ENCODE data around the gene SCN3A. TPM values are rescaled to one million over a fixed set of nuclear protein-coding genes. Genes with fewer than 3 reads are reported as not detected.

Gene SCN3A
- total RNA-seq, 1 donor from 2014 or later, result 0.05 TPM

GRCh38 chr2:165074884-165075283 is 129.0 kb downstream of the SCN3A start:
- Mint-ChIP-seq H3K27me3 (no peaks in the 10 kb centered on the region), H3K27ac (no peak overlapping the region), H3K36me3 (ENCODE audit: low read depth) (no peaks in the 10 kb centered on the region), H3K9me3 (peaks cover 4% of the 10 kb centered on the region), H3K4me1 (no peaks in the 10 kb centered on the region), H3K4me3 (no peak overlapping the region)
- no peak for DNase-seq
- intact Hi-C loops (cut with micrococcal nuclease), result no loop called here

- Mint-ChIP-seq H3K27me3 (no peaks in the 10 kb centered on the region), H3K4me3 (no peak overlapping the region), H3K27ac (no peak overlapping the region), H3K36me3 (ENCODE audit: low read depth) (no peaks in the 10 kb centered on the region), H3K9me3 (peaks cover 4% of the 10 kb centered on the region), H3K4me1 (no peaks in the 10 kb centered on the region)
- DNase-seq, result no peak
- intact Hi-C loops (cut with micrococcal nuclease), result no loop called here
Observed at GRCh38 chr2:165074323-165074722, 129.5 kb downstream of the SCN3A start.

GRCh38 chr2:165070076-165070475 is 133.8 kb downstream of the SCN3A start:
- H3K4me1 Mint-ChIP-seq, result no peaks in the 10 kb centered on the region
- intact Hi-C loops (cut with micrococcal nuclease), result no loop called here
- peaks cover 4% of the 10 kb centered on the region for H3K9me3 Mint-ChIP-seq
- no peak overlapping the region for H3K4me3 Mint-ChIP-seq
- H3K36me3 Mint-ChIP-seq (ENCODE audit: low read depth), result no peaks in the 10 kb centered on the region
- H3K27ac Mint-ChIP-seq, result no peak overlapping the region
- DNase-seq, result peak; percentile 35
- H3K27me3 Mint-ChIP-seq, result peaks cover 2% of the 10 kb centered on the region

- Mint-ChIP-seq H3K27ac (no peak overlapping the region), H3K4me3 (no peak overlapping the region), H3K9me3 (peaks cover 4% of the 10 kb centered on the region), H3K36me3 (ENCODE audit: low read depth) (no peaks in the 10 kb centered on the region), H3K4me1 (no peaks in the 10 kb centered on the region), H3K27me3 (peaks cover 2% of the 10 kb centered on the region)
- intact Hi-C loops (cut with micrococcal nuclease), result no loop called here
- DNase-seq, result no peak
Observed at GRCh38 chr2:165069151-165069550, 134.7 kb downstream of the SCN3A start.

GRCh38 chr2:165068487-165068757 is 135.4 kb downstream of the SCN3A start:
- peaks cover 2% of the 10 kb centered on the region for H3K27me3 Mint-ChIP-seq
- DNase-seq, result no peak
- H3K27ac Mint-ChIP-seq, result no peak overlapping the region
- peaks cover under 1% of the 10 kb centered on the region for H3K9me3 Mint-ChIP-seq
- H3K4me1 Mint-ChIP-seq, result no peaks in the 10 kb centered on the region
- H3K36me3 Mint-ChIP-seq (ENCODE audit: low read depth), result no peaks in the 10 kb centered on the region
- H3K4me3 Mint-ChIP-seq, result no peak overlapping the region
- intact Hi-C loops (cut with micrococcal nuclease), result no loop called here

GRCh38 chr2:165067643-165068486 is 136.0 kb downstream of the SCN3A start:
- DNase-seq, result no peak
- no peak overlapping the region for H3K27ac Mint-ChIP-seq
- no peaks in the 10 kb centered on the region for H3K9me3 Mint-ChIP-seq
- H3K4me1 Mint-ChIP-seq, result no peaks in the 10 kb centered on the region
- intact Hi-C loops (cut with micrococcal nuclease), result no loop called here
- H3K27me3 Mint-ChIP-seq, result peaks cover 2% of the 10 kb centered on the region
- H3K36me3 Mint-ChIP-seq (ENCODE audit: low read depth), result no peaks in the 10 kb centered on the region
- no peak overlapping the region for H3K4me3 Mint-ChIP-seq

GRCh38 chr2:165064743-165065142 is 139.1 kb downstream of the SCN3A start:
- DNase-seq, result no peak
- no peaks in the 10 kb centered on the region for H3K36me3 Mint-ChIP-seq (ENCODE audit: low read depth)
- H3K9me3 Mint-ChIP-seq, result no peaks in the 10 kb centered on the region
- H3K27me3 Mint-ChIP-seq, result peaks cover 2% of the 10 kb centered on the region
- H3K4me1 Mint-ChIP-seq, result no peaks in the 10 kb centered on the region
- no peak overlapping the region for H3K27ac Mint-ChIP-seq
- H3K4me3 Mint-ChIP-seq, result no peak overlapping the region
- intact Hi-C loops (cut with micrococcal nuclease), result no loop called here

- H3K9me3 Mint-ChIP-seq, result no peaks in the 10 kb centered on the region
Observed at GRCh38 chr2:165060411-165060810, 143.4 kb downstream of the SCN3A start.

GRCh38 chr2:165058476-165059265 is 145.2 kb downstream of the SCN3A start:
- peaks cover 4% of the 10 kb centered on the region for H3K4me1 Mint-ChIP-seq
- intact Hi-C loops (cut with micrococcal nuclease), result no loop called here
- no peaks in the 10 kb centered on the region for H3K27me3 Mint-ChIP-seq
- no peak for DNase-seq
- no peaks in the 10 kb centered on the region for H3K36me3 Mint-ChIP-seq (ENCODE audit: low read depth)
- H3K4me3 Mint-ChIP-seq, result no peak overlapping the region
- H3K27ac Mint-ChIP-seq, result no peak overlapping the region
- no peaks in the 10 kb centered on the region for H3K9me3 Mint-ChIP-seq

More at GRCh38 chr2:165060411-165060810, 143.4 kb downstream of the SCN3A start:
- peaks cover 1% of the 10 kb centered on the region for H3K4me1 Mint-ChIP-seq
- H3K4me3 Mint-ChIP-seq, result no peak overlapping the region
- DNase-seq, result no peak
- no peaks in the 10 kb centered on the region for H3K36me3 Mint-ChIP-seq (ENCODE audit: low read depth)
- intact Hi-C loops (cut with micrococcal nuclease), result no loop called here
- H3K27me3 Mint-ChIP-seq, result no peaks in the 10 kb centered on the region
- H3K27ac Mint-ChIP-seq, result no peak overlapping the region

- intact Hi-C loops (cut with micrococcal nuclease), result no loop called here
- Mint-ChIP-seq H3K27me3 (peaks cover 2% of the 10 kb centered on the region), H3K27ac (no peak overlapping the region), H3K4me1 (peaks cover 4% of the 10 kb centered on the region), H3K4me3 (no peak overlapping the region), H3K9me3 (no peaks in the 10 kb centered on the region), H3K36me3 (ENCODE audit: low read depth) (no peaks in the 10 kb centered on the region)
- DNase-seq, result no peak
Observed at GRCh38 chr2:165057931-165058330, 145.9 kb downstream of the SCN3A start.

- intact Hi-C loops (cut with micrococcal nuclease), result no loop called here
Observed at GRCh38 chr2:165057308-165057707, 146.5 kb downstream of the SCN3A start.

GRCh38 chr2:165056564-165056963 is 147.3 kb downstream of the SCN3A start:
- peaks cover 4% of the 10 kb centered on the region for H3K4me1 Mint-ChIP-seq
- peaks cover 2% of the 10 kb centered on the region for H3K27me3 Mint-ChIP-seq
- intact Hi-C loops (cut with micrococcal nuclease), result no loop called here
- H3K9me3 Mint-ChIP-seq, result no peaks in the 10 kb centered on the region
- no peak overlapping the region for H3K4me3 Mint-ChIP-seq
- H3K27ac Mint-ChIP-seq, result no peak overlapping the region
- no peaks in the 10 kb centered on the region for H3K36me3 Mint-ChIP-seq (ENCODE audit: low read depth)
- DNase-seq, result no peak

More at GRCh38 chr2:165057308-165057707, 146.5 kb downstream of the SCN3A start:
- Mint-ChIP-seq H3K27me3 (peaks cover 2% of the 10 kb centered on the region), H3K9me3 (no peaks in the 10 kb centered on the region), H3K4me3 (no peak overlapping the region), H3K4me1 (peaks cover 4% of the 10 kb centered on the region), H3K36me3 (ENCODE audit: low read depth) (no peaks in the 10 kb centered on the region), H3K27ac (no peak overlapping the region)
- no peak for DNase-seq

- intact Hi-C loops (cut with micrococcal nuclease), result no loop called here
- no peak overlapping the region for H3K4me3 Mint-ChIP-seq
Observed at GRCh38 chr2:165055082-165055851, 148.6 kb downstream of the SCN3A start.

GRCh38 chr2:165054652-165055051 is 149.2 kb downstream of the SCN3A start:
- no peak overlapping the region for H3K27ac Mint-ChIP-seq
- no peak overlapping the region for H3K4me3 Mint-ChIP-seq
- peaks cover 2% of the 10 kb centered on the region for H3K27me3 Mint-ChIP-seq
- intact Hi-C loops (cut with micrococcal nuclease), result no loop called here
- H3K9me3 Mint-ChIP-seq, result no peaks in the 10 kb centered on the region
- no peaks in the 10 kb centered on the region for H3K36me3 Mint-ChIP-seq (ENCODE audit: low read depth)
- DNase-seq, result no peak
- H3K4me1 Mint-ChIP-seq, result peaks cover 4% of the 10 kb centered on the region

More at GRCh38 chr2:165055082-165055851, 148.6 kb downstream of the SCN3A start:
- no peak for DNase-seq
- no peaks in the 10 kb centered on the region for H3K36me3 Mint-ChIP-seq (ENCODE audit: low read depth)
- peaks cover 2% of the 10 kb centered on the region for H3K27me3 Mint-ChIP-seq
- no peaks in the 10 kb centered on the region for H3K9me3 Mint-ChIP-seq
- peaks cover 4% of the 10 kb centered on the region for H3K4me1 Mint-ChIP-seq
- H3K27ac Mint-ChIP-seq, result no peak overlapping the region

Data from activated CD4-positive, alpha-beta T cell treated with anti-CD3 and anti-CD28 coated beads, Interleukin-2, amount 10 ng/mL, durations not matched to agents 24 days and 14 days (primary cell).